ENCODE results near the gene TBXAS1.

Gene TBXAS1

DNA sequence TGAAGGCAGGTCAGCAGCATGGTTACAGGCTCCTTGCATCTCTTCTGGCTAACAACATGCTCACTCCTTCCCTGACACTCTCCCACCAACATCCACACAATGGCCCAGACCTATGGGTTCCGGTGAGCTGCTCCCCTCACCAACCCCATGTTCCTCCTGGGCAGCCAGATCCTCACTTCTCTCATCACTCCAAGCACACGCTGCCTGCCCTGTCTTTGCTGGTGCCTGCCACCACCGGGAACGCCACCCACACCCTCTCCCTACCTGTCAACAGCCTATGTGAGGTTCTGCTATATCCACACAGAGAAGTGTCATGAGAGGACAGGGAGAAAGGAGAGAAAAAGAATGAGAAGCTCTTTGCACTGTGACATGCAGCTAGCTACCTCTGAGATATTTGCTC lies 219.1 kb downstream of the TBXAS1 start:
- in situ Hi-C loops (cut with HindIII; ENCODE audit: low sequenced_read_pairs): no loop called here
- DNase-seq (ENCODE audit: low read depth): no peak
- TF ChIP-seq, protein P1, sequence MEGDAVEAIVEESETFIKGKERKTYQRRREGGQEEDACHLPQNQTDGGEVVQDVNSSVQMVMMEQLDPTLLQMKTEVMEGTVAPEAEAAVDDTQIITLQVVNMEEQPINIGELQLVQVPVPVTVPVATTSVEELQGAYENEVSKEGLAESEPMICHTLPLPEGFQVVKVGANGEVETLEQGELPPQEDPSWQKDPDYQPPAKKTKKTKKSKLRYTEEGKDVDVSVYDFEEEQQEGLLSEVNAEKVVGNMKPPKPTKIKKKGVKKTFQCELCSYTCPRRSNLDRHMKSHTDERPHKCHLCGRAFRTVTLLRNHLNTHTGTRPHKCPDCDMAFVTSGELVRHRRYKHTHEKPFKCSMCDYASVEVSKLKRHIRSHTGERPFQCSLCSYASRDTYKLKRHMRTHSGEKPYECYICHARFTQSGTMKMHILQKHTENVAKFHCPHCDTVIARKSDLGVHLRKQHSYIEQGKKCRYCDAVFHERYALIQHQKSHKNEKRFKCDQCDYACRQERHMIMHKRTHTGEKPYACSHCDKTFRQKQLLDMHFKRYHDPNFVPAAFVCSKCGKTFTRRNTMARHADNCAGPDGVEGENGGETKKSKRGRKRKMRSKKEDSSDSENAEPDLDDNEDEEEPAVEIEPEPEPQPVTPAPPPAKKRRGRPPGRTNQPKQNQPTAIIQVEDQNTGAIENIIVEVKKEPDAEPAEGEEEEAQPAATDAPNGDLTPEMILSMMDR (IDR thresholded peaks at IDR 0.05; ENCODE audit: low read depth, low read length, missing control alignments): no peak
- no peak overlapping the region for H3K4me3 ChIP-seq (ENCODE audit: low read depth, low read length)

DNA sequence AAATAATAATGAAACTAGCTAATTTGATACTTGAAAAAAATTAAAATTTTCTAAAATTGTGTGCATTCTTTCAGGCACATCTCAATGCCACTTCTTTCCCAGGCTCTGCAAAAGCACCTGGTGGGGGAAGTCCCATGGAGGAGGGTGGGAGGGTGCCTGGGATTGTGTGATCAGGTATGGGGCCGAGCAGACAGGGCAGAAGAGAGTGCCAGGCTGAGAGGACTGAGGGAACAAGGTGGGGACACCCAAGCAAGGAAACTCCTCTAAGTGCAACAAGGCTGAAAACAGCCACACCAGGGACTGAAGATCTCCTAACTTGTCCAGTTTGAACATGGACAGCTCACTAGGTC lies 219.9 kb downstream of the TBXAS1 start:
- DNase-seq (ENCODE audit: low read depth): no peak
- TF ChIP-seq, protein P1 (IDR thresholded peaks at IDR 0.05; ENCODE audit: low read depth, low read length, missing control alignments): no peak
- no peak overlapping the region for H3K4me3 ChIP-seq (ENCODE audit: low read depth, low read length)
- in situ Hi-C loops (cut with HindIII; ENCODE audit: low sequenced_read_pairs): no loop called here

DNA sequence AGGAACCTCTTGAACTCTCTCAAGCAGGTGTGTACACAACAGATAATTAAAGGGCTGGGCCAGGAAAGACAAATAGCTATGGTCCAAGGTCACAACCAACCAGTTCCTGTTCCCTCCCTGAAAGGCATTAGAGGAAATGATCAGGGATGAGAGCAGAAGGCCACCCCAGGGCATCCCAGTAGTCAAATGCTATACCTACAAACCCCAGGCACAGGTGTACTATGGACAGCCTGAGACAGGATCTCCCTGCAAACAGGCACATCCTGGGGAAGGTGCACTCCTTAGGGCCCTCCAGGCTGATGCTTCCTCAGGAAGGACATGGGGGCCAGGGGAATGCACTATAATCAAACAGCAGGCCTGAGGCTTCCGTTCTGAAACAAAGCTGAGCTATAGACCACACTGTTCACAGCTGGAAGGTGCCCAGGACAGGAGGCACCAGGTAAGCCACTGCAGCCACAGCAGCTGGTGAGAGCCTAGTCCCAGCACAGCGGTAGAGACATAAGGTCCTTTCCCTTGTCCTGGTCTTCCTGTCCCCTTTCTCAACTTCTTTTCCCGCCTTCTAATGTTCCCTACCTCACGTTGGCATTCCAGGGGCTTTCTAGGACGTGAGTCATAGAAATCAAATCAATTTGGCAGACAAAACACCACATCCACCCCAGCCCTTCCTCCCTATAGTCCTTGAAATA lies 220.4 kb downstream of the TBXAS1 start:
- H3K4me3 ChIP-seq (ENCODE audit: low read depth, low read length): no peak overlapping the region
- no peak for DNase-seq (ENCODE audit: low read depth)
- TF ChIP-seq, protein P1 (IDR thresholded peaks at IDR 0.05; ENCODE audit: low read depth, low read length, missing control alignments): no peak
- in situ Hi-C loops (cut with HindIII; ENCODE audit: low sequenced_read_pairs): no loop called here

DNA sequence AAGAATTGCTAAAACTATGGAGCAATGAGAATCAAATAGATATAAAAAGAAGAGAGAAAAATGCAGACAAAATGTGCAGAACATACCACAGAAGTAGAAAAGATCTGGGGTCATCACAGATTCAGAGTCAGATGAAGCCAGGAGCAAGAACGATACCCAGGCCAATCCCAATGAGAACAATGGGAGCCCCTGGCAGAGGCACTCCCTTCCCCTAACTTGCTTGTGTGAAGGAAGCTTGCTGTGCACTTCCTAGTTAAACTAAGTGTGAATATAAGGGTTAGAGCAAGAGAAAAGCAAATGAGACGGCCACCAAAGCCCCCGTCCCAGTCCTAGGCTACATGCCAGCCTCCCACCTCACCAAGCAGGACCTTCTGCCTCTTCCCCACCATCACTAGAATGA lies 221.0 kb downstream of the TBXAS1 start:
- in situ Hi-C loops (cut with HindIII; ENCODE audit: low sequenced_read_pairs): no loop called here
- H3K4me3 ChIP-seq (ENCODE audit: low read depth, low read length): no peak overlapping the region
- TF ChIP-seq, protein P1 (IDR thresholded peaks at IDR 0.05; ENCODE audit: low read depth, low read length, missing control alignments): no peak
- no peak for DNase-seq (ENCODE audit: low read depth)

DNA sequence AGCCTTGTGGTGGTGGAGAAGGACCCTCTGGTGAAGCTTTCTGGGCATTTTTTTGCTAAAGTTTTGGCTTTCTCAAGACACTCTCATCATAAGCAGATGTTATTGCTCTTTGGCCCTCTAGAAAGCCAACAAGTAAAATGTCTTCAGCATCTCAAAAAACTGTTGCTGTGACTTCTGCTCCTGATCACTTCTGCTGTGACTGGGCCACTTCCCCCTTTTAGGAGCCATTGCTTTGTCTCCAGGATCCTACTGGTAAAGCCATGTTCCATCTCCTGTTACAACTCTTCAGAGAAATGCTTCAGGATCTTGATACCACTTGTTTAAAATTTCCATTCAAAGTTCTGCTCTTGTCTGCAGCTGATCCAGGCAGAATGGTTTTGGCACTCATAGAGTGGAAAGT lies 222.8 kb downstream of the TBXAS1 start:
- TF ChIP-seq, protein P1 (IDR thresholded peaks at IDR 0.05; ENCODE audit: low read depth, low read length, missing control alignments): no peak
- no peak for DNase-seq (ENCODE audit: low read depth)
- in situ Hi-C loops (cut with HindIII; ENCODE audit: low sequenced_read_pairs): no loop called here
- no peak overlapping the region for H3K4me3 ChIP-seq (ENCODE audit: low read depth, low read length)

DNA sequence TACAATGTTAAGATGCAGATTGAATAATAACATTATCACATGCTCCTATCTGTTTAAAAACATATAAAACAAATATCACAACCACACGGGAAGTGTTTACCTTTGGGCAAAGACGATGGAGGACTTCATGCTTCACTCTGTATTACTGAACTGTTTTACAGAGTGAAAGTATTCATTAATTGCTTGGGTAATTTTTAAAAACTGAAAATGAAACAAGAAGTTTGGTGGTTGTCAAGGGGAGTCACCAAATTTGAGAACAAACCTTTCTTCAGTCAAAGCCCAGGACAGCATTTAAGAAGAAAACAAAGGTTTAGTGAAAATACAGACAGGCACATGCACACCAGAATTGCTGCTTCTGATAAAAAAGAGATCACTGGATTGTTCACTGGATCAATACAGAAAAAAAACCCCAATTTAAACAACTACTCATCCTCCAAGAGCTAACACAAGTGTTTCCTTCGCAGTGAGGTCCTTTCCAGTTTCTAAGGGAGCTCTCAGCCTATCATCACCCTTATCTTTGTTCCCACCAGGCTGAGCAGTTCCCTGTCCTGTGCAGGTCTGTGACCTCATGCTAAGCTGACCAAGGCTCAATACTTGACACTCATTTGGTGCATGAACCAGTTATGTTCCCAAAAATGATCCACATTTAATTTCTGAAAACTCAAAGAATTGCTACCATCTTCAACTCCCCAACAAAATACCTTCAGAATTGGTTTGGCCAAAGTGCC lies 224.9 kb downstream of the TBXAS1 start:
- in situ Hi-C loops (cut with HindIII; ENCODE audit: low sequenced_read_pairs): no loop called here
- DNase-seq (ENCODE audit: low read depth): no peak
- TF ChIP-seq, protein P1 (IDR thresholded peaks at IDR 0.05; ENCODE audit: low read depth, low read length, missing control alignments): no peak
- no peak overlapping the region for H3K4me3 ChIP-seq (ENCODE audit: low read depth, low read length)
